PFSK-1 (cell line): ENCODE measurements around the gene C5orf34.

Experiments used
- FOXP2 ChIP-seq: optimal IDR thresholded peaks from 2 replicates; pipeline ENCODE3; 2011; ENCODE audit warnings: borderline replicate concordance, control low read depth, inconsistent platforms; ENCODE audit not compliant: insufficient read depth; ENCODE audit errors: extremely low read length, extremely low read depth
- POLR2AphosphoS5 ChIP-seq: IDR thresholded peaks from 2 replicates; pipeline ENCODE4 v1.6.1; 2012; ENCODE audit warnings: low read depth, mild to moderate bottlenecking, control low read depth, low read length, moderate library complexity
- SIN3A ChIP-seq: IDR thresholded peaks from 2 replicates; pipeline ENCODE4 v1.6.1; 2012; ENCODE audit warnings: mild to moderate bottlenecking, low read length, moderate library complexity, borderline replicate concordance; ENCODE audit not compliant: insufficient read depth
- TAF1 ChIP-seq: IDR thresholded peaks from 2 replicates; pipeline ENCODE4 v1.6.1; 2012; ENCODE audit warnings: low read length, control low read depth, borderline replicate concordance; ENCODE audit not compliant: insufficient read depth
- TF ChIP-seq, protein P1 (sequence below), 2 experiments: IDR thresholded peaks; 2 replicates each; pipeline versions ENCODE4 v1.6.1 to v1.8.0; 2011 to 2012; ENCODE audit warnings: low read depth in 2 of 2, low read length in 2 of 2, control low read depth in 1 of 2, inconsistent platforms in 1 of 2, mild to moderate bottlenecking in 1 of 2, moderate library complexity in 1 of 2; ENCODE audit not compliant: insufficient read depth in 1 of 2

Gene C5orf34

DNA sequence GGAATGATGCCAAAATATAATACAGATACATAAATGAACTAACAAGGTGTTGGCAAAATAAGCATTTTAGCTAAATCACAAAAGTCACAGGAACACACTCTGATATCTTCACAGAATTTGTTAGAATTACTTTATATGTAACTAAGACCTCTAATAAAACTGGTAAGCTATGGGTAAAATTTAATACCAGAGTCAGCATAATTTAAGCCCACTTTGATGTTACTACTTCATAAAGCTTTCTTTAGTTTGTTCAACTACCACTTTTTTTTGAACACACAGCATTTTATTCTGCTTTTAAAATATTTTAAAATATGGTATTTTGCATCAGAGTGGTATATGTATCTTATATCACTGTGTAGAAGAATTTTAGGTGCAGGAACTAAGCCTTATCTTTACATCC lies 22.0 kb upstream of the C5orf34 start:
- TF ChIP-seq TAF1 = no peak
- TF ChIP-seq, protein P1, sequence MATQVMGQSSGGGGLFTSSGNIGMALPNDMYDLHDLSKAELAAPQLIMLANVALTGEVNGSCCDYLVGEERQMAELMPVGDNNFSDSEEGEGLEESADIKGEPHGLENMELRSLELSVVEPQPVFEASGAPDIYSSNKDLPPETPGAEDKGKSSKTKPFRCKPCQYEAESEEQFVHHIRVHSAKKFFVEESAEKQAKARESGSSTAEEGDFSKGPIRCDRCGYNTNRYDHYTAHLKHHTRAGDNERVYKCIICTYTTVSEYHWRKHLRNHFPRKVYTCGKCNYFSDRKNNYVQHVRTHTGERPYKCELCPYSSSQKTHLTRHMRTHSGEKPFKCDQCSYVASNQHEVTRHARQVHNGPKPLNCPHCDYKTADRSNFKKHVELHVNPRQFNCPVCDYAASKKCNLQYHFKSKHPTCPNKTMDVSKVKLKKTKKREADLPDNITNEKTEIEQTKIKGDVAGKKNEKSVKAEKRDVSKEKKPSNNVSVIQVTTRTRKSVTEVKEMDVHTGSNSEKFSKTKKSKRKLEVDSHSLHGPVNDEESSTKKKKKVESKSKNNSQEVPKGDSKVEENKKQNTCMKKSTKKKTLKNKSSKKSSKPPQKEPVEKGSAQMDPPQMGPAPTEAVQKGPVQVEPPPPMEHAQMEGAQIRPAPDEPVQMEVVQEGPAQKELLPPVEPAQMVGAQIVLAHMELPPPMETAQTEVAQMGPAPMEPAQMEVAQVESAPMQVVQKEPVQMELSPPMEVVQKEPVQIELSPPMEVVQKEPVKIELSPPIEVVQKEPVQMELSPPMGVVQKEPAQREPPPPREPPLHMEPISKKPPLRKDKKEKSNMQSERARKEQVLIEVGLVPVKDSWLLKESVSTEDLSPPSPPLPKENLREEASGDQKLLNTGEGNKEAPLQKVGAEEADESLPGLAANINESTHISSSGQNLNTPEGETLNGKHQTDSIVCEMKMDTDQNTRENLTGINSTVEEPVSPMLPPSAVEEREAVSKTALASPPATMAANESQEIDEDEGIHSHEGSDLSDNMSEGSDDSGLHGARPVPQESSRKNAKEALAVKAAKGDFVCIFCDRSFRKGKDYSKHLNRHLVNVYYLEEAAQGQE (IDR thresholded peaks at IDR 0.05; ENCODE audit: insufficient read depth in 1 of 2, low read depth in 2 of 2, low read length in 2 of 2) = no peak
- TF ChIP-seq FOXP2 = no peak
- TF ChIP-seq POLR2AphosphoS5 = no peak
- TF ChIP-seq SIN3A = no peak

DNA sequence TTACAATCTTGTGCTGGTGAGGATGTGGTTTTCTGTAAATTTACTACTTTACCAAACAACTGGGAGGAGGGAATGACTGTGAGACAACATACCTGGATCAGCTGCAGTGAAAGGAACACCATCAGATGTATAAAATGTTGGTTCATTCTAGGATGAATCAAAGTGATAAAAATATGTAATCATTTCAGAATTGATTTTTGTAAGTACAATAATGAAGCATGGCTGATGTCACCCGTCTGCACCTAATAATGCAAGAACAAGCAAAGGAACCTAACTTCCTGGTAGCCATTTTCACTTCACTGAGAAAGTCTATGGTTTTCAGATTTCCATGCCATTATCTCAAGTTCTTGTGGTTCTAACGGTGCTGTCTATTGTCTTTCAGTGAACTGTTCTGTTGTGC lies 18.7 kb upstream of the C5orf34 start:
- TF ChIP-seq POLR2AphosphoS5 (no peak), FOXP2 (no peak), SIN3A (no peak)
- TF ChIP-seq, protein P1 (IDR thresholded peaks at IDR 0.05; ENCODE audit: insufficient read depth in 1 of 2, low read depth in 2 of 2, low read length in 2 of 2) = no peak

GRCh38 chr5:43530648-43531047 lies 15.7 kb upstream of the C5orf34 start:
- TF ChIP-seq FOXP2 (no peak), TAF1 (no peak), POLR2AphosphoS5 (no peak), SIN3A (no peak)
- TF ChIP-seq, protein P1 (IDR thresholded peaks at IDR 0.05; ENCODE audit: insufficient read depth in 1 of 2, low read depth in 2 of 2, low read length in 2 of 2) = no peak

DNA sequence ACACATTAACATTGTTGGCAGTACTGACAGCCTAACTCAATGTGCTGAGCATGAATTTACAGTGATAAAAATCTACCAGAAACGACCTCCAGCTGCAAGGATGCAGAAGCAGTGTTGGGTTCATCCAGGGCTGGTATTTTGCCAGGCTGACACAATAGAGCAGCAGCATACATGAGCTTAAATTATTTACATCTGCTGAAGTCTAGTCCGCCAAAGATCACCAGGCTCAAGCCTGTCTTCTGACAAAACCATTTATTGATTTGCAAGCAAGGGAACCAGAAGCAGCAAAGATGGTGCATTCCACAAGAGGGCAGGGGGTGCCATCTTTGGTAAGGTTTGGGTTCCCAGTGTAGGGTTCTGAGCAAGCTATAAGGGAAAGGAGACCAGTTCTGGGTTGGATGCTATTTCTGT lies 8.7 kb upstream of the C5orf34 start:
- no peak for TF ChIP-seq SIN3A
- no peak for TF ChIP-seq POLR2AphosphoS5
- TF ChIP-seq, protein P1 (IDR thresholded peaks at IDR 0.05; ENCODE audit: insufficient read depth in 1 of 2, low read depth in 2 of 2, low read length in 2 of 2) = no peak
- TF ChIP-seq FOXP2 = no peak
- no peak for TF ChIP-seq TAF1

DNA sequence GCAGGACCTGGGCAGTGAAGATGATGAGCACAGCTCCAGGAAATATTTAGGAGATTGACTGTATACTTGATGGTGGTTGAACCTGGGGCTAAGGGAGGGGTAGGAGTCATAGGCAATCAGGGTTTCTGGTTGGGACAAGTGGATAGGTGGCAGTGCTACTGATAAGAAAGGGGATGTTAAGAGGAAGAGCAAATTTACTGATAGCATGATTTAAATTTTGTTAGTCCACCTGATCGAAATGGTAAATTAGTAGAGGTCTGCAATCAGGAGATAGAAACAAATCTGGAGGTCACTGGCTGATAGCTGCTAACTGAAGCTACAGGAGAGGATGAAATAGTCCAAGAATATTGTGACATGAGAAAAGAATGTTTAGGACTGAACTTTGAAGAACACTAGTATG lies 5.7 kb upstream of the C5orf34 start:
- TF ChIP-seq FOXP2 = no peak
- no peak for TF ChIP-seq SIN3A
- no peak for TF ChIP-seq TAF1
- TF ChIP-seq POLR2AphosphoS5 = no peak
- TF ChIP-seq, protein P1 (IDR thresholded peaks at IDR 0.05; ENCODE audit: insufficient read depth in 1 of 2, low read depth in 2 of 2, low read length in 2 of 2) = no peak
